ENCODE measurements around the gene TERF2IP. TPM values are rescaled to one million over a fixed set of nuclear protein-coding genes. Genes with fewer than 3 reads are reported as not detected.

Gene TERF2IP
- total RNA-seq, 1 donor from 2014 or later, result 66.4 TPM

GRCh38 chr16:75644240-75645012, 3.1 kb upstream of the TERF2IP start:
- DNase-seq, result no peak

DNA sequence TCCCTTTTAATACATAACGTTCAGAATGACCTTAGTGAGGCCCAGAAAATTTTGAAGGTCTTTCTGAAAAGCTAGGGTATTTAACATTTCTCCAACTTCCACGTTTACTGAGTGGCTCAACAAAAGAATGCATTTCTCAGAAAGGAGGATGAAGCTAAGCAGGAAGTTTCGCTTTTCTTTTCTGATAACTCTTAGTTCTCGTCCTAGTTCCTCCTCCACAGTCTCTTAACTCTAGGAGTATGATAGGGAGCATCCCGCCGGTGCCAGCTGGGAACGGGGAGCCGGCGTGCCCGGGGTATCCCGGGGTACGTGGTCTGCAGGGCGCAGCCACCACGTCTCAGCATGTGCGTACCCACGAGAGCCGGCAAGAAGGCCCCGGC, 471 bp upstream of the TERF2IP start:
- no peak for DNase-seq

GRCh38 chr16:75648265-75649076, 898 bp downstream of the TERF2IP start:
- DNase-seq, result peak; percentile 86

DNA sequence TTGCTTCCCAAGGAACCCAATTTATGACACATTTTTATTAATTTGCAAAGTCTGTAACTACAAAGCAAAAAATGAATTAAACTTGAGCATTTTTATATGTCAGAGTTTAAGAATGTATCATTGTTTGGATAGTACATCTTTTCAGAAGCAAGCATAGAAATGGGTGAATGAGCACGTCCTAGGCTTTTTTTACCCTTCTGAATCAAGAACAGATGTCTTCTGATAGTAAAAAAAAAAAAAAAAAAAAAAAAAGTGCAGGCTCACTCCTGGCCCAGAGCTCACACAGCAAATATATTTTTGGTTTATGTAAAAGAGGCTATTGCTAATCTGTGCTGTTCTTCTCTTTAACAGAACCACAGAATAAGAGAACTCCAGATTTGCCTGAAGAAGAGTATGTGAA, 6.3 kb downstream of the TERF2IP start:
- DNase-seq, result no peak

GRCh38 chr16:75658175-75658574, 10.6 kb downstream of the TERF2IP start:
- no peak for DNase-seq

DNA sequence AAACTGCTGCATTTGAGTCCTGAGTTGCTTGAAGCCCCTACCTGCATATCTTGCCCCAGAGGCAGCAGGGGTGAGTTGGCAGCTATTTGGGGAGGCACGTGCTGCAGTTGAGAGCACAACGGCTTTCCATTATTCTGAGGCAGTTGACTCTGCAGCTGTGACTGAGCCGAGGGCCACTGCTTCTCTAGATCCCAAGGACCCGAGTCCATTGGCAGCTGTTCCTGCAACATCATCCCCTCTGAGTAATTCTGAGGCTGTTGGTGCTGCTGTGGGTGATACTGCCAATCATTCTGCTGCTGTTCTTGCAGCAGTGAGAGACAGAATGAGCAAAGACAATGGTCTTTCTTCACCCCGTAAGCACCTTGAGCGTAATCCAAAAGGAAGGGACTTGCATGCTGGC, 12.7 kb downstream of the TERF2IP start:
- DNase-seq, result no peak

DNA sequence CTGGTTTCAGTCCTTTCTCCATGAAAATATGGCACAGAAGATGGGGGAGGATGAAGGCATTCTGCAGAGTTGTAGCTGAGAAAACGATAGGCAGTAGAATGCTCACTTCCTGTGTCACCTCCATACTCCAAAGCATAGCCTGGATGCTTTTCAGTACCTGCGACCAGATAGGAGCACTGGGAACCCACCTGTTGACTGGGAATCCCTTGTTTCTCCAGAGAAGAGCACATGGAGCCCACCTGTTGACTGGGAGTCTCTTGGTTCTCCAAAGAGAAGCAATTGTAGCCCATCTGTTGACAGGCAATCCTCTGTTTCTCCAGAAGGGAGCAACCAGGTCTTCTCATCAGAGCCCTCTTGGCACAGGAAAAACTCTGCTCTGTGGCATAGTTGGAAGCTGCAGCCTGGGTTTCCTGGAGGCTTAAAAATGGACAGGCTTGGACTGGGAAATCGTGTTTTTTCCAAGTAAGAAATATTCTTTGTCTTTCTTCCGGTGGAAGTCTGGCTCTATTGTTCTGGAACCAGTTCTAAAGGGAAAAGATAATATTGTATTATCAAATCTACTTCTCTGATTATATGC, 13.2 kb downstream of the TERF2IP start:
- DNase-seq, result peak; percentile 67

DNA sequence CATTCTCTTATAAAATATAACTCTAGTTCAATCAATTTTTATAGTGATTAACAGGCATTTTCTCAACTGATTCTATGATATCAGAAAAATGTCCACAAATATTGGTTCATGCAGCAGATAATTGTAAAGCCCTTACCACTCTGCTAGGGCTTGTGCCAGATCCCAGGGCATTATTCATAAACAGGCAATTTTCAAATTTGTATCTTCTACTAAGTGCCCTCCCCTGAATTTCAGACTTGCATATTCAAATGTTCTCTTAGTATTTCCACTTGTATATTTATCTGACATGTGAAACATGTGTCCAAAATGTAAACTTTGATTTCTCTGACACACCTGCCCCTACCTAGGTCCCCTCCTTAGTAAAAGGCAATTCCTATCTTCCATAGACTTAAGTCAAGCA, 19.9 kb downstream of the TERF2IP start:
- no peak for DNase-seq

DNA sequence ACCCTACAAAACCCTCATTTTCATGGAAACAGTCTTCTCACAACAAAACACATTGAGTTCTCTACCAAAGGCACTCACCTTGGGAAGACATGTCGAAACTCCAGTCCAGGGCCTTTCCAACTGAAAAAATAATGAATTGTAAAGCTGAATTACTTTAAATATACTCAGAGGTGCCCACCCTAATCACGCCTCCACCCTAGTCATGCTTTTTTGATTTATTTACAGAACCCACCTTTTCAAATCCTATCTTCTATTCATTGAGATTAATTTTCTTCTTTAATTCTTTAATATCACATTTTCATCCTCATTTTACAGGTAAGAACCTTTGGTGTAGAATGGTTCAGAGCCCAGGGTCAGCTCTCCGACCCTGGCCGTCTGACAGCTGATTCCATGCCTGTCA, 29.3 kb downstream of the TERF2IP start, which contains the start of gene CPHXL2:
Gene CPHXL2 (minus strand): TSS at position 101 of the 400 bp plus-strand sequence. CDS start 10 bp downstream, at position 91.
- no peak for DNase-seq

GRCh38 chr16:75679366-75679765, 31.8 kb downstream of the TERF2IP start:
- peak; percentile 74 for DNase-seq

GRCh38 chr16:75682308-75682707, 34.7 kb downstream of the TERF2IP start:
- no peak for DNase-seq

- DNase-seq, result no peak
Measured at GRCh38 chr16:75687361-75687760, 39.8 kb downstream of the TERF2IP start.

DNA sequence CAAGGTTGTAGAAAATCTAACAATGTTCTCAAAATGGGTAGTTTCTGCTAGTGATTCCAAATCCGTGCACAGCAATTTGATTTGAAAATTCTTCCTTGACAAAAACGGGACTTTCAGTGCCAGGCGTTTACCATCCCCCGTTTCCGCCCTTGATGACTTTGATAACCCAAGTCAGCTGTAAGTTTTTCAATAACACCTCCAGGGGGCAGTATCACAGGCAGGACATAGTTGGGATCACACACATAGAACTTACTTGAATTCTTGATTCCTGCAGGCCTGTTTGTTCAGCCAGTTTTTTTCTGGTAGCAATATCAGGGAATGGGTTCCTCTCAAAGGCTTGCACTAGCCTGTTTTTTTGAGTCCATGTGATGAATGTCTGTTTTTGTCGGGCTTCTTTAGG, 48.1 kb downstream of the TERF2IP start:
- no peak for DNase-seq

DNA sequence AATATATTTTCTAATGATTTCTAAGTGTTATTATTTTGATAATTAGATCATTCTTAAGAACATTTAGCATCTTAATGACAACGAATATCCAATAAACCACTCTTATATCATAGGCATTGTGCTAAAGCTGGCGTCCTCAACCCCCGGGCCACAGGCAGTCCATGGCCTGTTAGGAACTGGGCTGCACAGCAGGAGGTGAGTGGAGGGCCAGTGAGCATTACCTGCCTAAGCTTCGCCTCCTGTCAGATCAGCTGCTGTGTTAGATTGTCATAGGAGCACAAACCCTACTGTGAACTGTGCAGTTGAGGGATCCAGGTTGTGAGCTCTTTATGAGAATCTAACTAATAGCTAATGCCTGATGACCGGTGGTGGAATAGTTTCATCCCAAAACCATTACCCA, 50.0 kb downstream of the TERF2IP start:
- DNase-seq, result no peak

- DNase-seq, result no peak
Measured at GRCh38 chr16:75701361-75701760, 53.8 kb downstream of the TERF2IP start, which contains the start of gene DUXB. Gene DUXB, minus strand, starts transcription at chr16:75701461. Its CDS starts 43 bp downstream, at chr16:75701418.

DNA sequence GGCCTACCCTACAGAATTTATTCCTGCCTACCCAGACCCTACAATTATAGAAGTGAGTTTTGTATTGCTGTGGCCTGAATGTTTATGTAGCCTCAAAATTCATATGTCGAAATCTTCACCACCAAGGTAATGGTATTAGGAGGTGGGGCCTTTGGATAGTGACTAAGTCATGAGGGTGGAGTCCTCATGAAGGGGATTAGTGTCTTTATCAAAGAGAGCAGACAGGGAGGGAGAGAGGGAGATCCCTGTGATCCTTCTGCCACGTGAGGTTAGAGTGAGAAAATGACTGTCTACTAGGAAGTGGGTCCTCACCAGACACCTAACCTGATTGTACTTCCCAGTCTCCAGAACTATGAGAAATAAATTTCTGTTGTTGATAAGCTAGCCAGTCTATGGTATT, 54.7 kb downstream of the TERF2IP start:
- no peak for DNase-seq

- no peak for DNase-seq
Measured at GRCh38 chr16:75703306-75703705, 55.7 kb downstream of the TERF2IP start.

Other genes starting within 250 kb of the TERF2IP start
- gene CFDP1, start 214.3 kb upstream of the TERF2IP start, total RNA-seq, result 71.6 and 82.4 TPM in 2 replicates
- gene TMEM170A, start 183.1 kb upstream of the TERF2IP start, total RNA-seq, result 36.2 and 56.2 TPM in 2 replicates
- gene CHST6, start 152.3 kb upstream of the TERF2IP start, total RNA-seq, result 1.2 and 1.9 TPM in 2 replicates
- not detected in 2 replicates for gene CHST5, start 111.7 kb upstream of the TERF2IP start, total RNA-seq
- 8.0 and 13.7 TPM in 2 replicates for gene TMEM231, start 91.5 kb upstream of the TERF2IP start, total RNA-seq
- 89.5 and 91.2 TPM in 2 replicates for gene GABARAPL2, start 81.4 kb upstream of the TERF2IP start, total RNA-seq
- gene ADAT1, start 24.5 kb upstream of the TERF2IP start, total RNA-seq, result 99.0 and 104 TPM in 2 replicates
- gene KARS1, start 108 bp upstream of the TERF2IP start, total RNA-seq, result 184 and 218 TPM in 2 replicates
- not detected in 2 replicates for gene CPHXL2, start 29.2 kb downstream of the TERF2IP start, total RNA-seq
- gene DUXB, start 53.7 kb downstream of the TERF2IP start, total RNA-seq, result not detected in 2 replicates
- not detected in 2 replicates for gene CPHXL, start 78.7 kb downstream of the TERF2IP start, total RNA-seq

Measured in dermis blood vessel endothelial cell (primary cell).